Jurkat, Clone E6-1 (cell line): ENCODE results near the gene TERT.

ENCODE experiments used
- DNase-seq: peaks from one replicate; pipeline ENCODE4 v3.0.0-alpha.2; 2011; ENCODE audit warnings: low read depth, low spot score
- H3K4me3 ChIP-seq: 2 replicates; pipeline ENCODE4 v1.5.1; 2011; ENCODE audit warnings: mild to moderate bottlenecking, low read length, control low read depth, moderate library complexity

The TERT gene

GRCh38 chr5:1249366-1250280 lies 45.2 kb downstream of the TERT start:
- H3K4me3 ChIP-seq: no peak overlapping the region
- DNase-seq: no peak

GRCh38 chr5:1247811-1248210 lies 47.1 kb downstream of the TERT start:
- H3K4me3 ChIP-seq: no peak overlapping the region

GRCh38 chr5:1246711-1247431 lies 48.0 kb downstream of the TERT start:
- no peak overlapping the region for H3K4me3 ChIP-seq
- no peak for DNase-seq

More at GRCh38 chr5:1247811-1248210, 47.1 kb downstream of the TERT start:
- no peak for DNase-seq

- DNase-seq: no peak
- no peak overlapping the region for H3K4me3 ChIP-seq
Measured at GRCh38 chr5:1245905-1246576, 48.8 kb downstream of the TERT start.

GRCh38 chr5:1244976-1245375 lies 49.9 kb downstream of the TERT start:
- no peak overlapping the region for H3K4me3 ChIP-seq
- DNase-seq: no peak

- no peak overlapping the region for H3K4me3 ChIP-seq
- DNase-seq: no peak
Measured at GRCh38 chr5:1244255-1244654, 50.6 kb downstream of the TERT start.

- DNase-seq: no peak
- H3K4me3 ChIP-seq: no peak overlapping the region
Measured at GRCh38 chr5:1243487-1244130, 51.3 kb downstream of the TERT start.

GRCh38 chr5:1242733-1243486 lies 52.0 kb downstream of the TERT start:
- H3K4me3 ChIP-seq: no peak overlapping the region
- no peak for DNase-seq

- DNase-seq: no peak
- H3K4me3 ChIP-seq: no peak overlapping the region
Measured at GRCh38 chr5:1241509-1242080, 53.3 kb downstream of the TERT start.

GRCh38 chr5:1240496-1241260 lies 54.2 kb downstream of the TERT start:
- no peak overlapping the region for H3K4me3 ChIP-seq
- no peak for DNase-seq

- no peak for DNase-seq
Measured at GRCh38 chr5:1239505-1240251, 55.2 kb downstream of the TERT start.

GRCh38 chr5:1235838-1236237 lies 59.0 kb downstream of the TERT start:
- no peak overlapping the region for H3K4me3 ChIP-seq

More at GRCh38 chr5:1239505-1240251, 55.2 kb downstream of the TERT start:
- no peak overlapping the region for H3K4me3 ChIP-seq

GRCh38 chr5:1235379-1235778 lies 59.5 kb downstream of the TERT start:
- no peak for DNase-seq
- no peak overlapping the region for H3K4me3 ChIP-seq

More at GRCh38 chr5:1235838-1236237, 59.0 kb downstream of the TERT start:
- no peak for DNase-seq

GRCh38 chr5:1232780-1233179 lies 62.1 kb downstream of the TERT start:
- DNase-seq: no peak
- H3K4me3 ChIP-seq: no peak overlapping the region

- no peak for DNase-seq
- H3K4me3 ChIP-seq: no peak overlapping the region
Measured at GRCh38 chr5:1231354-1231905, 63.4 kb downstream of the TERT start.

- no peak for DNase-seq
- H3K4me3 ChIP-seq: no peak overlapping the region
Measured at GRCh38 chr5:1230551-1230950, 64.3 kb downstream of the TERT start.

GRCh38 chr5:1229822-1230221 lies 65.0 kb downstream of the TERT start:
- no peak overlapping the region for H3K4me3 ChIP-seq
- no peak for DNase-seq
